NCI-H2227 treated with DMSO at 0.1 percent for 48 hours (cell line): ENCODE data around the gene BMX.

Experiments
- DNase-seq: peaks from one replicate; lab custom pipeline; 2025; lab: John Stamatoyannopoulos, UW

The BMX gene

GRCh38 chrX:15500497-15500966 is at the start of gene BMX:
Gene BMX, plus strand, starts transcription at chrX:15500807. Its CDS starts 7,547 bp downstream, at chrX:15508354.
- DNase-seq, result no peak

GRCh38 chrX:15451913-15452312 is 48.7 kb upstream of the BMX start:
- DNase-seq, result no peak

- no peak for DNase-seq
Measured at GRCh38 chrX:15464704-15465103, 35.9 kb upstream of the BMX start.

- DNase-seq, result no peak
Measured at GRCh38 chrX:15465347-15465746, 35.3 kb upstream of the BMX start.

- DNase-seq, result no peak
Measured at GRCh38 chrX:15465896-15466651, 34.5 kb upstream of the BMX start.

GRCh38 chrX:15468036-15468435 is 32.6 kb upstream of the BMX start:
- DNase-seq, result peak; percentile 12

- no peak for DNase-seq
Measured at GRCh38 chrX:15469613-15470012, 31.0 kb upstream of the BMX start.

- peak; percentile 57 for DNase-seq
Measured at GRCh38 chrX:15471028-15471427, 29.6 kb upstream of the BMX start.

GRCh38 chrX:15472531-15472930 is 28.1 kb upstream of the BMX start:
- no peak for DNase-seq

- DNase-seq, result no peak
Measured at GRCh38 chrX:15474028-15474427, 26.6 kb upstream of the BMX start.

- no peak for DNase-seq
Measured at GRCh38 chrX:15475021-15475420, 25.6 kb upstream of the BMX start.

GRCh38 chrX:15475486-15475885 is 25.1 kb upstream of the BMX start:
- no peak for DNase-seq

- DNase-seq, result no peak
Measured at GRCh38 chrX:15483891-15484290, 16.7 kb upstream of the BMX start.

- no peak for DNase-seq
Measured at GRCh38 chrX:15492469-15492868, 8.1 kb upstream of the BMX start.

GRCh38 chrX:15493118-15493962 is 7.3 kb upstream of the BMX start, which contains the start of gene PIR:
Gene PIR, minus strand, starts transcription at chrX:15493333. Its CDS starts 2,076 bp downstream, at chrX:15491257.
- DNase-seq, result peak; percentile 87

GRCh38 chrX:15495801-15496200 is 4.8 kb upstream of the BMX start:
- DNase-seq, result no peak

GRCh38 chrX:15496824-15497223 is 3.8 kb upstream of the BMX start:
- DNase-seq, result no peak

- peak; percentile 82 for DNase-seq
Measured at GRCh38 chrX:15497865-15498264, 2.7 kb upstream of the BMX start.

GRCh38 chrX:15498741-15499140 is 1.9 kb upstream of the BMX start:
- DNase-seq, result no peak

- DNase-seq, result no peak
Measured at GRCh38 chrX:15499976-15500375, 631 bp upstream of the BMX start.

- no peak for DNase-seq
Measured at GRCh38 chrX:15501506-15501905, 899 bp downstream of the BMX start.

- DNase-seq, result no peak
Measured at GRCh38 chrX:15504661-15505060, 4.1 kb downstream of the BMX start.

GRCh38 chrX:15505101-15505500 is 4.5 kb downstream of the BMX start:
- DNase-seq, result no peak
